AG09309 (cell line): ENCODE results near the gene CST9.

Experiments used
- DNase-seq: peaks from one replicate; pipeline ENCODE4 v3.0.0-alpha.2; 2010; ENCODE audit warnings: low read depth
- H3K4me3 ChIP-seq: 2 replicates; pipeline ENCODE4 v1.5.1; 2011; ENCODE audit warnings: mild to moderate bottlenecking, low read depth, low read length, moderate library complexity; ENCODE audit not compliant: control insufficient read depth
- CTCF ChIP-seq: IDR thresholded peaks from 2 replicates; pipeline ENCODE4 v1.5.1; 2011; ENCODE audit warnings: mild to moderate bottlenecking, low read depth, low read length, inconsistent platforms; ENCODE audit not compliant: insufficient read depth, control insufficient read depth; ENCODE audit errors: missing control alignments

Gene CST9

GRCh38 chr20:23602699-23603098, 3.0 kb downstream of the CST9 start:
- no peak overlapping the region for H3K4me3 ChIP-seq

GRCh38 chr20:23602241-23602640, 3.5 kb downstream of the CST9 start:
- no peak for DNase-seq
- H3K4me3 ChIP-seq: no peak overlapping the region
- TF ChIP-seq CTCF: no peak

More at GRCh38 chr20:23602699-23603098, 3.0 kb downstream of the CST9 start:
- DNase-seq: no peak
- TF ChIP-seq CTCF: no peak

- no peak for TF ChIP-seq CTCF
- DNase-seq: no peak
- H3K4me3 ChIP-seq: no peak overlapping the region
These were observed 4.0 kb downstream of the CST9 start for GRCh38 chr20:23601715-23602114.

GRCh38 chr20:23598481-23598880, 7.2 kb downstream of the CST9 start:
- no peak overlapping the region for H3K4me3 ChIP-seq
- no peak for DNase-seq
- no peak for TF ChIP-seq CTCF

- no peak for TF ChIP-seq CTCF
- DNase-seq: peak; percentile 39
These were observed 9.0 kb downstream of the CST9 start for GRCh38 chr20:23596579-23597250.

GRCh38 chr20:23595941-23596340, 9.8 kb downstream of the CST9 start:
- no peak overlapping the region for H3K4me3 ChIP-seq
- TF ChIP-seq CTCF: no peak
- DNase-seq: no peak

More at GRCh38 chr20:23596579-23597250, 9.0 kb downstream of the CST9 start:
- no peak overlapping the region for H3K4me3 ChIP-seq
